ENCODE measurements around the gene CBLL1.

- no peak for TF ChIP-seq POLR2A (IDR thresholded peaks at IDR 0.05)
- TF ChIP-seq EP300 (IDR thresholded peaks at IDR 0.05), result no peak
These were observed 22.7 kb upstream of the CBLL1 start for GRCh38 chr7:107721286-107721685.

Data from ovary (tissue), 1 donor.